Measurements from ENCODE around the gene KCNN1. TPM values are rescaled to one million over a fixed set of nuclear protein-coding genes. Genes with fewer than 3 reads are reported as not detected.

The KCNN1 gene
- total RNA-seq, 1 experiment from 2014 or later: 0.61 TPM

DNA sequence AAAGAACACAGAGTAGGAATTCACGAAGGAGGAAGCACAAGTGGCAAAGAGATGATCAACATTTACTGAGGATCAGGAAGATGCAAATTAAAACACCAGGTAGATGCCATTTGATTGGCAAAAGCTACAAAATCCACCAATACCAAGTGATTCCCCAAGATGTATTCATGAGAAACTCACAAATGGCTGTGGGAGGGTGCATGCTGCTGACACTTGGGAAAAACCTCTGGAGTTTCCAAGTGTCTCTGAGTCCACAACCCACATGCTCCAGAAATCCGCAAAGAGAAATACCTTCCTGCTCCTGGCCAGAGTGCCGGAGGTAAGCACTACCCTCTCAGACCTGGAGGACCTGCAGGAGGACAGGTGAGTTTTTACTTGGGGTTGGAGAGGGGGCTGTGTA lies 76.8 kb downstream of the KCNN1 start:
- peaks cover 14 to 20% of the 10 kb centered on the region in 2 experiments for H3K4me1 ChIP-seq (ENCODE audit: control insufficient read depth in 1 of 2, insufficient read depth in 2 of 2, low read length in 2 of 2)
- ATAC-seq (no peak), DNase-seq (ENCODE audit: low read depth, low spot score) (no peak)
- H3K4me3 ChIP-seq (replicated peaks in 1 of 2; ENCODE audit: low read depth in 1 of 2, low read length in 2 of 2): no peak overlapping the region
- H3K9me2 ChIP-seq (ENCODE audit: insufficient read depth): no peaks in the 10 kb centered on the region
- ChIA-PET RAD21 (ENCODE audit: low non-redundant PET in 1 of 2, low total read pairs in 2 of 2, uncharacterized antibody in 2 of 2, unreplicated experiment in 2 of 2) (no interaction called here), POLR2A (no interaction called here), CTCF (no interaction called here)
- no peak overlapping the region for H3K9ac ChIP-seq (ENCODE audit: low read length)
- no peaks in the 10 kb centered on the region for H3K27me3 ChIP-seq (ENCODE audit: insufficient read depth, low read length)
- TF ChIP-seq YY1 (IDR thresholded peaks at IDR 0.05; ENCODE audit: extremely low read depth, insufficient replicate concordance, low read depth, low read length) (no peak), EZH2 (IDR thresholded peaks at IDR 0.05) (no peak), POLR2A (IDR thresholded peaks at IDR 0.05; ENCODE audit: borderline replicate concordance, extremely low read depth, insufficient read depth, insufficient read length) (no peak), ZNF274 (IDR thresholded peaks at IDR 0.05; ENCODE audit: low read depth, low read length) (no peak), EGR1 (IDR thresholded peaks at IDR 0.05; ENCODE audit: low read depth) (no peak), CBX3 (IDR thresholded peaks at IDR 0.05; ENCODE audit: low read depth) (no peak), TCF7L2 (IDR thresholded peaks at IDR 0.05; ENCODE audit: borderline replicate concordance, extremely low read depth, insufficient read depth, insufficient read length) (no peak), SIN3A (IDR thresholded peaks at IDR 0.05; ENCODE audit: low read depth) (no peak), CEBPB (IDR thresholded peaks at IDR 0.05; ENCODE audit: low read depth) (no peak), SRF (IDR thresholded peaks at IDR 0.05; ENCODE audit: low read depth) (no peak), ZFX (IDR thresholded peaks at IDR 0.05) (no peak), ELF1 (IDR thresholded peaks at IDR 0.05; ENCODE audit: borderline replicate concordance, low read depth) (no peak), SP1 (IDR thresholded peaks at IDR 0.05; ENCODE audit: low read depth) (no peak), EZH2phosphoT487 (IDR thresholded peaks at IDR 0.05; ENCODE audit: borderline replicate concordance) (no peak), FOSL1 (IDR thresholded peaks at IDR 0.05; ENCODE audit: low read depth) (no peak)
- TF ChIP-seq, protein P1, sequence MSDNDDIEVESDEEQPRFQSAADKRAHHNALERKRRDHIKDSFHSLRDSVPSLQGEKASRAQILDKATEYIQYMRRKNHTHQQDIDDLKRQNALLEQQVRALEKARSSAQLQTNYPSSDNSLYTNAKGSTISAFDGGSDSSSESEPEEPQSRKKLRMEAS (IDR thresholded peaks at IDR 0.05): no peak
- TF ChIP-seq, protein P2, sequence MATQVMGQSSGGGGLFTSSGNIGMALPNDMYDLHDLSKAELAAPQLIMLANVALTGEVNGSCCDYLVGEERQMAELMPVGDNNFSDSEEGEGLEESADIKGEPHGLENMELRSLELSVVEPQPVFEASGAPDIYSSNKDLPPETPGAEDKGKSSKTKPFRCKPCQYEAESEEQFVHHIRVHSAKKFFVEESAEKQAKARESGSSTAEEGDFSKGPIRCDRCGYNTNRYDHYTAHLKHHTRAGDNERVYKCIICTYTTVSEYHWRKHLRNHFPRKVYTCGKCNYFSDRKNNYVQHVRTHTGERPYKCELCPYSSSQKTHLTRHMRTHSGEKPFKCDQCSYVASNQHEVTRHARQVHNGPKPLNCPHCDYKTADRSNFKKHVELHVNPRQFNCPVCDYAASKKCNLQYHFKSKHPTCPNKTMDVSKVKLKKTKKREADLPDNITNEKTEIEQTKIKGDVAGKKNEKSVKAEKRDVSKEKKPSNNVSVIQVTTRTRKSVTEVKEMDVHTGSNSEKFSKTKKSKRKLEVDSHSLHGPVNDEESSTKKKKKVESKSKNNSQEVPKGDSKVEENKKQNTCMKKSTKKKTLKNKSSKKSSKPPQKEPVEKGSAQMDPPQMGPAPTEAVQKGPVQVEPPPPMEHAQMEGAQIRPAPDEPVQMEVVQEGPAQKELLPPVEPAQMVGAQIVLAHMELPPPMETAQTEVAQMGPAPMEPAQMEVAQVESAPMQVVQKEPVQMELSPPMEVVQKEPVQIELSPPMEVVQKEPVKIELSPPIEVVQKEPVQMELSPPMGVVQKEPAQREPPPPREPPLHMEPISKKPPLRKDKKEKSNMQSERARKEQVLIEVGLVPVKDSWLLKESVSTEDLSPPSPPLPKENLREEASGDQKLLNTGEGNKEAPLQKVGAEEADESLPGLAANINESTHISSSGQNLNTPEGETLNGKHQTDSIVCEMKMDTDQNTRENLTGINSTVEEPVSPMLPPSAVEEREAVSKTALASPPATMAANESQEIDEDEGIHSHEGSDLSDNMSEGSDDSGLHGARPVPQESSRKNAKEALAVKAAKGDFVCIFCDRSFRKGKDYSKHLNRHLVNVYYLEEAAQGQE (IDR thresholded peaks at IDR 0.05; ENCODE audit: low read depth): no peak
- TF ChIP-seq, protein P3, sequence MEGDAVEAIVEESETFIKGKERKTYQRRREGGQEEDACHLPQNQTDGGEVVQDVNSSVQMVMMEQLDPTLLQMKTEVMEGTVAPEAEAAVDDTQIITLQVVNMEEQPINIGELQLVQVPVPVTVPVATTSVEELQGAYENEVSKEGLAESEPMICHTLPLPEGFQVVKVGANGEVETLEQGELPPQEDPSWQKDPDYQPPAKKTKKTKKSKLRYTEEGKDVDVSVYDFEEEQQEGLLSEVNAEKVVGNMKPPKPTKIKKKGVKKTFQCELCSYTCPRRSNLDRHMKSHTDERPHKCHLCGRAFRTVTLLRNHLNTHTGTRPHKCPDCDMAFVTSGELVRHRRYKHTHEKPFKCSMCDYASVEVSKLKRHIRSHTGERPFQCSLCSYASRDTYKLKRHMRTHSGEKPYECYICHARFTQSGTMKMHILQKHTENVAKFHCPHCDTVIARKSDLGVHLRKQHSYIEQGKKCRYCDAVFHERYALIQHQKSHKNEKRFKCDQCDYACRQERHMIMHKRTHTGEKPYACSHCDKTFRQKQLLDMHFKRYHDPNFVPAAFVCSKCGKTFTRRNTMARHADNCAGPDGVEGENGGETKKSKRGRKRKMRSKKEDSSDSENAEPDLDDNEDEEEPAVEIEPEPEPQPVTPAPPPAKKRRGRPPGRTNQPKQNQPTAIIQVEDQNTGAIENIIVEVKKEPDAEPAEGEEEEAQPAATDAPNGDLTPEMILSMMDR (IDR thresholded peaks at IDR 0.05 in 2 of 3, conservative IDR thresholded peaks at IDR 0.05 in 1 of 3; ENCODE audit: borderline replicate concordance in 1 of 3, insufficient read depth in 1 of 3, low read depth in 2 of 3, low read length in 2 of 3): no peak
- TF ChIP-seq, protein P4, sequence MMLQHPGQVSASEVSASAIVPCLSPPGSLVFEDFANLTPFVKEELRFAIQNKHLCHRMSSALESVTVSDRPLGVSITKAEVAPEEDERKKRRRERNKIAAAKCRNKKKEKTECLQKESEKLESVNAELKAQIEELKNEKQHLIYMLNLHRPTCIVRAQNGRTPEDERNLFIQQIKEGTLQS (IDR thresholded peaks at IDR 0.05): no peak
- TF ChIP-seq, protein P5, sequence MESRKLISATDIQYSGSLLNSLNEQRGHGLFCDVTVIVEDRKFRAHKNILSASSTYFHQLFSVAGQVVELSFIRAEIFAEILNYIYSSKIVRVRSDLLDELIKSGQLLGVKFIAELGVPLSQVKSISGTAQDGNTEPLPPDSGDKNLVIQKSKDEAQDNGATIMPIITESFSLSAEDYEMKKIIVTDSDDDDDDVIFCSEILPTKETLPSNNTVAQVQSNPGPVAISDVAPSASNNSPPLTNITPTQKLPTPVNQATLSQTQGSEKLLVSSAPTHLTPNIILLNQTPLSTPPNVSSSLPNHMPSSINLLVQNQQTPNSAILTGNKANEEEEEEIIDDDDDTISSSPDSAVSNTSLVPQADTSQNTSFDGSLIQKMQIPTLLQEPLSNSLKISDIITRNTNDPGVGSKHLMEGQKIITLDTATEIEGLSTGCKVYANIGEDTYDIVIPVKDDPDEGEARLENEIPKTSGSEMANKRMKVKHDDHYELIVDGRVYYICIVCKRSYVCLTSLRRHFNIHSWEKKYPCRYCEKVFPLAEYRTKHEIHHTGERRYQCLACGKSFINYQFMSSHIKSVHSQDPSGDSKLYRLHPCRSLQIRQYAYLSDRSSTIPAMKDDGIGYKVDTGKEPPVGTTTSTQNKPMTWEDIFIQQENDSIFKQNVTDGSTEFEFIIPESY (IDR thresholded peaks at IDR 0.05; ENCODE audit: extremely low read depth, insufficient replicate concordance, low read length): no peak
- no peaks in the 10 kb centered on the region for H3K36me3 ChIP-seq (ENCODE audit: control insufficient read depth in 1 of 2, insufficient read depth in 2 of 2, low read length in 2 of 2)
- no TSS peak for BruUV-seq (replicated peaks)
- no peak overlapping the region for H3K27ac ChIP-seq (ENCODE audit: low read depth, low read length)
- no peaks in the 10 kb centered on the region for H4K20me1 ChIP-seq (ENCODE audit: insufficient read depth)
- intact Hi-C loops (cut with micrococcal nuclease): no loop called here
- no peaks in the 10 kb centered on the region for H3K79me2 ChIP-seq (ENCODE audit: insufficient read depth, low read length)
- no peak overlapping the region for H2AFZ ChIP-seq (ENCODE audit: low read depth, low read length, poor library complexity, severe bottlenecking)
- H3K4me2 ChIP-seq (ENCODE audit: low read length): no peak overlapping the region
- H3K9me3 ChIP-seq (ENCODE audit: control insufficient read depth in 1 of 2, insufficient read depth in 1 of 2, low read depth in 1 of 2, low read length in 2 of 2): no peaks in the 10 kb centered on the region; a peak in 1 of 4 replicates

Measured in HCT116 (cell line).